ENCODE results near the gene GOLPH3.

GOLPH3 gene

GRCh38 chr5:32131604-32132003 is 42.5 kb downstream of the GOLPH3 start:
- TF ChIP-seq TEAD4 (IDR thresholded peaks at IDR 0.05) (no peak), TCF12 (IDR thresholded peaks at IDR 0.05; ENCODE audit: low read depth) (no peak), FOXM1 (IDR thresholded peaks at IDR 0.05; ENCODE audit: borderline replicate concordance, low read depth) (no peak), RAD21 (IDR thresholded peaks at IDR 0.05; ENCODE audit: low read depth) (no peak), MAX (IDR thresholded peaks at IDR 0.05) (no peak), TAF1 (IDR thresholded peaks at IDR 0.05; ENCODE audit: low read depth) (no peak), CREB1 (IDR thresholded peaks at IDR 0.05; ENCODE audit: low read depth) (no peak), USF1 (IDR thresholded peaks at IDR 0.05) (no peak)

- no peak for TF ChIP-seq RAD21 (IDR thresholded peaks at IDR 0.05; ENCODE audit: low read depth)
- no peak for TF ChIP-seq FOXM1 (IDR thresholded peaks at IDR 0.05; ENCODE audit: borderline replicate concordance, low read depth)
- TF ChIP-seq YY1 (IDR thresholded peaks at IDR 0.05; ENCODE audit: low read depth), result no peak
- no peak for TF ChIP-seq CREB1 (IDR thresholded peaks at IDR 0.05; ENCODE audit: low read depth)
- no peak for TF ChIP-seq ZBTB7A (IDR thresholded peaks at IDR 0.05; ENCODE audit: low read depth)
- no peak for TF ChIP-seq REST (IDR thresholded peaks at IDR 0.05; ENCODE audit: low read depth)
- no peak for TF ChIP-seq CEBPB (IDR thresholded peaks at IDR 0.05)
- no peak for TF ChIP-seq TAF1 (IDR thresholded peaks at IDR 0.05; ENCODE audit: low read depth)
- TF ChIP-seq MAX (IDR thresholded peaks at IDR 0.05), result no peak
- no peak for TF ChIP-seq TEAD4 (IDR thresholded peaks at IDR 0.05)
- TF ChIP-seq TCF12 (IDR thresholded peaks at IDR 0.05; ENCODE audit: low read depth), result no peak
- no peak for TF ChIP-seq NFIC (IDR thresholded peaks at IDR 0.05)
- TF ChIP-seq EGR1 (IDR thresholded peaks at IDR 0.05), result no peak
- no peak for TF ChIP-seq USF1 (IDR thresholded peaks at IDR 0.05)
- no peak for TF ChIP-seq EP300 (IDR thresholded peaks at IDR 0.05; ENCODE audit: borderline replicate concordance)
Measured at GRCh38 chr5:32130865-32131264, 43.3 kb downstream of the GOLPH3 start.

- TF ChIP-seq ZBTB7A (IDR thresholded peaks at IDR 0.05; ENCODE audit: low read depth) (no peak), NFIC (IDR thresholded peaks at IDR 0.05) (no peak), YY1 (IDR thresholded peaks at IDR 0.05; ENCODE audit: low read depth) (no peak), TCF12 (IDR thresholded peaks at IDR 0.05; ENCODE audit: low read depth) (no peak)
Measured at GRCh38 chr5:32129074-32129598, 45.0 kb downstream of the GOLPH3 start.

- TF ChIP-seq EGR1 (IDR thresholded peaks at IDR 0.05) (no peak), YY1 (IDR thresholded peaks at IDR 0.05; ENCODE audit: low read depth) (no peak), ZBTB7A (IDR thresholded peaks at IDR 0.05; ENCODE audit: low read depth) (no peak), RAD21 (IDR thresholded peaks at IDR 0.05; ENCODE audit: low read depth) (no peak), MAX (IDR thresholded peaks at IDR 0.05) (no peak), FOXM1 (IDR thresholded peaks at IDR 0.05; ENCODE audit: borderline replicate concordance, low read depth) (no peak), USF1 (IDR thresholded peaks at IDR 0.05) (no peak), EP300 (IDR thresholded peaks at IDR 0.05; ENCODE audit: borderline replicate concordance) (no peak), CREB1 (IDR thresholded peaks at IDR 0.05; ENCODE audit: low read depth) (no peak), REST (IDR thresholded peaks at IDR 0.05; ENCODE audit: low read depth) (no peak), TAF1 (IDR thresholded peaks at IDR 0.05; ENCODE audit: low read depth) (no peak), CEBPB (IDR thresholded peaks at IDR 0.05) (no peak), TEAD4 (IDR thresholded peaks at IDR 0.05) (no peak), NFIC (IDR thresholded peaks at IDR 0.05) (no peak), TCF12 (IDR thresholded peaks at IDR 0.05; ENCODE audit: low read depth) (no peak)
Measured at GRCh38 chr5:32127711-32128110, 46.4 kb downstream of the GOLPH3 start.

GRCh38 chr5:32126691-32127090 is 47.4 kb downstream of the GOLPH3 start:
- TF ChIP-seq TAF1 (IDR thresholded peaks at IDR 0.05; ENCODE audit: low read depth), result no peak
- TF ChIP-seq USF1 (IDR thresholded peaks at IDR 0.05), result no peak
- no peak for TF ChIP-seq TCF12 (IDR thresholded peaks at IDR 0.05; ENCODE audit: low read depth)
- TF ChIP-seq EP300 (IDR thresholded peaks at IDR 0.05; ENCODE audit: borderline replicate concordance), result no peak
- no peak for TF ChIP-seq RAD21 (IDR thresholded peaks at IDR 0.05; ENCODE audit: low read depth)
- no peak for TF ChIP-seq ZBTB7A (IDR thresholded peaks at IDR 0.05; ENCODE audit: low read depth)
- TF ChIP-seq NFIC (IDR thresholded peaks at IDR 0.05), result no peak
- no peak for TF ChIP-seq REST (IDR thresholded peaks at IDR 0.05; ENCODE audit: low read depth)
- TF ChIP-seq YY1 (IDR thresholded peaks at IDR 0.05; ENCODE audit: low read depth), result no peak
- no peak for TF ChIP-seq MAX (IDR thresholded peaks at IDR 0.05)
- no peak for TF ChIP-seq CEBPB (IDR thresholded peaks at IDR 0.05)

All from Ishikawa (cell line).